ENCODE data around the gene CACNG5.

CACNG5 gene, protein sequence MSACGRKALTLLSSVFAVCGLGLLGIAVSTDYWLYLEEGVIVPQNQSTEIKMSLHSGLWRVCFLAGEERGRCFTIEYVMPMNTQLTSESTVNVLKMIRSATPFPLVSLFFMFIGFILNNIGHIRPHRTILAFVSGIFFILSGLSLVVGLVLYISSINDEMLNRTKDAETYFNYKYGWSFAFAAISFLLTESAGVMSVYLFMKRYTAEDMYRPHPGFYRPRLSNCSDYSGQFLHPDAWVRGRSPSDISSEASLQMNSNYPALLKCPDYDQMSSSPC

DNA sequence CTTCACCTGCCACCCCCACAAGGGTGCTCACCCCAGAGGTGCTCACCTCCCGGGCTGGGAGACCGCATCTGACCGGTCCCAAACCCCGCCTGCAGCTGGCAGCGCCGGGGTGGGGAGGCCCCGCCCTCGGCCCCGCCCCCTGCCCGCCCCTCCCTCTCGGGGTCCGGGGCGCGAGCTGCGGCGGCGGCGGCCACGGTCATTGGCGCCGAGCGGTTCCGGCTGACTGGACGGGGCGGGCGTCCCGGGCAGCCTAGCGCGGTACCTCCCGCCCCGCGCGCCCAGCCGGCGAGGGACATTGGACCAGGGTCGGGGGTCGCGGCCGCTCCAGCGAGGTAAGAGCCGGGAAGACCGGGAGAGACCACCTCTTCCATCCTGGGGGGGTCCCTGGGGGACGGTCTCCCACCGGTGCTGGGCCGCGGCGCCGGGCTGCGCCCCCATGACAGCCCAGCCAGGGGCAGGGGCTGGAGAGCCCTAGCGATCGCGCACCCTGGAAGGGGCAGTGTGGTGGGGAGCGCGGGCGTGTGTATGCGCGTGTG, at the start of gene CACNG5:
TSS of gene CACNG5 (plus strand) at position 199 of the 536 bp plus-strand sequence. CDS start 42,216 bp downstream, outside the sequence.
- no peak for DNase-seq

DNA sequence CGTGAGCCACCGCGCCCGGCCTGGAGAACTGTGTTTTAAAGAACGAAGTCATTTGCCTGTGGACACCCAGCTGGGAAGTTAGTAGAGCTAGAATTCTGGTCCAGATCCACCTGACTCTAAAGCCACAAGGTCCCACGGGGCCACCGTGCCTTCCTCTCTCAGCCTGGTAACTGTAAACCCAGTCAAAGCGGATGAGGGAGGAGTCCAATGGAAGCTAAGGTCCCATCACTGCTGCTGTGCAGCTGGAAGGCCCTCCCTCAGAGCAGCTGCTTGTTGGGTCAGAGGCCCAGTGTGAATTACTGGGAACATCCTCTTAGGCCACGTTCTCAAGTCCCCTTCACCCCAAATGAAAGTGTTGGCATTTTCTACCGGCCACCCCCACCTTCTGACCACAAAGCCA, 48.8 kb upstream of the CACNG5 start:
- DNase-seq: no peak

DNA sequence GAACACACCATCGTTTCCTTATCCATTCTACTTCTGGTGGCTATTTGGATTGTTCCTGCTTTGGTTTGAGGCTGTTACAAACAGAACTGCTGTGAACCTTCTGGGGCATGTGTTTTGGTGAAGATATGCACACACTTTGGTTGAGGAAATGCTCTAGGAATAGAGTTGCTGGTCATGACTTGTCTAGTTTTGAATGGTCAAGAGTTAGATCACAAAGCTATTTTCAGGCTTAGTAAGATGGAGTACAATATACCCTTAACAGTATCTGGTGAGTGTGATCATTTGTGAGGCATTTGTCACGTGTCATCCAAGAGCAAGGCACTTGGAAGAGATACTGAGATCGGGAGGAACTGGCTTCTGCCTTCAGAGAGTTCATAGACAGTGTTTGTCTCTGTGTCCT, 47.0 kb upstream of the CACNG5 start:
- no peak for DNase-seq

DNA sequence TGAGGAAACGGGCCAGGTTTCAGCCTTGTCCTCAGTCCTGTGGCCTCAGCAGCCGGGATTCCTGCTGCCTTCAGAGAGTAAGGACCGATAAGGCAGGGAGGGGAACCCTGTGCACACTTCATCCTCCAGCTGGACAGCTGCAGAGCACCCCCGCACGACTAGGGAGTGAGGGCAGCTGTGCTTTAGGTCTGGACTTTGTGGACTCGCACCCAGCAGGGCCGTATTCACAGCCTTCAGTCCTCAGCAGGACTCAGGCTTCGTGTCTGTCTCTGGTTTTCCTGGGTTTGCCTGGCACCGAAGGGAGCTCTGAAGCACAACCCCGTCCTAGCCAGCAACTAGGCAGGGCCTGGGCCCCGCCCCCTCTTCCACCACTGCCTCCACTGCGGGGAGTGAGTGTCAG, 45.8 kb upstream of the CACNG5 start:
- no peak for DNase-seq

DNA sequence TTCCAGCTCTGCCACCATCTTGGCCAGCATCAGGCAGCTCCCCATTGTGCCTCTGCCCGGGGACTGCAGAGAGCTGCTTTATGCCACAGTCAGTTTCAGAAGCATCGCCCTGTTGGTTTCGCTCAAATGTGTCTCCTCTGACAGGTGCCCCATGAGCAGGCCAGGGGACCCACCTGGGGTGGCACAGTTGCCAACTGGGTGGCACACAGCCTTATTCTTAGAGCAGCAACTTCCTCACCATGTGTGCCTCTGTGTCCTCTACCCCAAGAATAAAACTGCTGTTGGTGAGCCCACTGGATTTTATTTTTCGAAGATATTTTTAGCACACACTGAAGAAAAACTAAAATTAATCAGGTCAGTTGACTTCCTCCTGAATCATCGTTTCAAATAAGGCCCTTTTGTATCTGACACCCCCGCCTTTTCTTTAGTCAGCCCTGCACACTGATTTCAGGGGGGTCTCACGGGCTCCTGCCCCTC, 44.9 kb upstream of the CACNG5 start:
- DNase-seq: no peak

DNA sequence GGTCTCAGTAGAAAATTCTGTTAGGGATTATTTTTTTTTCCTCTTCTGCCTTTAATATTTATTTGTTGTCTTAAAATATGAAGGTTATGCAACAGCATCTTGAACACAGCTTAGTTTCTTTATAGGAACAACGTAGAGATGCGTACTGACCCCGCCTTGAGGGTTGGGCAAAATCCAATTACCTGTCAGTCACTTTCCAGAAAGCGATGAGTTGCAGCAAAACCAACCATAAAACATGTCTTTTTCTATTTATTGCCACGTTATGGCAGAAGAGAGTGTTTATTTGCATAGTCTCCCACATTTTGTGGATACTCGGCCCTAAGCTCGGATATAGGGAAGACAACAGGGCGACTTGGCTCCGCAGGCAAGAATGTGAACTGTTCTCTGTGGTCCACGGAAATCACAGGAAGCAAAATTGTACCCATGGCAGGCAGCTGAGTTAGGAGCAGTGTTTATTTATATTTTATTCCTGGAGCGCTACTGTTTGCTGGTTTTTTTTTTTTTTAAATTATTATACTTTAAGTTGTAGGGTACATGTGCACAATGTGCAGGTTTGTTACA, 44.3 kb upstream of the CACNG5 start:
- no peak for DNase-seq

DNA sequence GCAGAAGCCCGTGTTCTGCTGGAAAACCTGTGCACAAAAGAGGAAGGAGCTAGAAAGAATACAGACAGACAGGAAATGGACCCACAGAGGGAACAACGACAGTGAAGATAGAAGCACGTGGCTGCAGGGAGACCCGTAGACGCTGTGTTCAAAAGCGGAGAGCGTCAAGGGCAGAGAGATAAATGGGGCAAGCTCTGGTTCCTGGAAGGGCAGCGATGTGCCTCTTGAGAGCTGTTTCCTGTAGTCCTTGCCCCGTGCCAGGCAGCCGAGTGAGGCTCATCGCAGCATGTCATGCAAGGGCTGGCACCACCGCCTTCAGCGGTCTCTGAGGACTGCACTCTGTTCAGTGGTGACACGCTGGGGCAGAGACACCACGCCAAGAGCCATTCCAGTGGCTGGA, 43.6 kb upstream of the CACNG5 start:
- DNase-seq: no peak

DNA sequence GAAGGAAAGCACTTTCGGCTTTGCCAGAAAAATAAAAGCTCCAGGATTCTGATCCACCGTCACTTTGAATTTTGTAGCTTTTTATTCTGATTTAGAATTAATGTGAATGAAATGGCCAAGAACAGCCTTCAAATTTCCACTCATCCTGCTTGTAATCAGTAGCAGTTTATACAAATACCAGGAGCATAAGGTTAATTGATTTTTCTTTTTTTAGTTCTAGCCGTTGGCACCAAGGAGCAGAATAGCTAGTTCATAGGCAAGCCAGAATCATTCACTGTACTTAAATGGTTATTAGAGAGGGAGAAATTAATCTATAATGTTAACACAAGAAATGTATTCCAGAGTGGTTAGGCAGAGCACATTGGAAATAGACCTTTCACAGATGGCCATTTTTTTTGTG, 41.1 kb upstream of the CACNG5 start:
- DNase-seq: no peak

DNA sequence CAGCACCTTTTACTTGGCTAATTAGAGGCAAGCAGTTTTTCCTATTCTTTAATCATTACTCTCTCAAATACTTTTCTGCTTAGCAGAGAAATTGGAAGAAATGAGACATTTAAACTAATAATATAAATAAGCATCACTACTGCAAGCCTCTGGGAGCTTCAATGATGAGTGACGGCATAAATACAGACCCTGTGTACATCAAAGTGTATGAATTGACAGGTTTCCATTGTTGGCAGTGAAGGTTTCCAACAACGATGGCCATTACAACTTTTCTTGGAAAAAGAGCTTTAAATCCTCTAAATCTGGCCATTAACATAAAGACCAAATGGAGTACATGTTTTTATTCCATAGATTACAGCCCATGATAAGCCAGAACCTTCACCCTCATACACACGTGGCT, 39.4 kb upstream of the CACNG5 start:
- DNase-seq: no peak

DNA sequence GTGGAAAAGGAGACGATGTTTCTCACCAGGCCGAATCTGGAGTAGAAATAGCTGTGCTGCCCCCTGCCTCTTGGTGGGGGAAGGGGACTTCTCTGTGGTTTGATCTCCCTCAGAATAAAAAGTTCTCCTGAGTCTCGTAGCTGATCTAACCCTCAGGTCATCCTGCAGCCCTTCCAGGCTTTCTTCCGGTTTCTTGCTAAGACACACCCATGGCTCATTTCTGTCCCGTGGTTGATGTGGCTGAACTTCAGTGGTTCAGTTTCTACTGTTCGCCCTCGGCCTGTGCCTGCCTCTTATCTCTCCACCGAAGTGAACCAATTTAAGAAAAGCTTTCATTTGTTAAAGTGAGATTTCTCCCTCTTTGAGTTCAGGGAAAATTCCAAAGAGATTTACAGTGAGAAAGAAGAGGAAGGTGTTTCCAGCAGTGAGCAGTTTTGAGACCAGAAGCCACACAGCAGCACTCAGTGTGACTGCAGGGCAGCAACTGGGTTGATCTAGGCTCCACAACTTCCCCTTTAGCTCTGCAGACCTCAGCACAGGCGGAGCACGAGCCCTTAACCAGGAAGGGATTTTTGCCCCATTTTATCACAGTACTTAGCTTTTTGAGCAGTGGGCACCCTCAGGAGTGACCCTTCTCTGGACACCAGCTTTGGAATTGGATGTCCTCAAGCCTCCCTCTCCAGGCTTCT, 34.9 kb upstream of the CACNG5 start:
- DNase-seq: no peak

DNA sequence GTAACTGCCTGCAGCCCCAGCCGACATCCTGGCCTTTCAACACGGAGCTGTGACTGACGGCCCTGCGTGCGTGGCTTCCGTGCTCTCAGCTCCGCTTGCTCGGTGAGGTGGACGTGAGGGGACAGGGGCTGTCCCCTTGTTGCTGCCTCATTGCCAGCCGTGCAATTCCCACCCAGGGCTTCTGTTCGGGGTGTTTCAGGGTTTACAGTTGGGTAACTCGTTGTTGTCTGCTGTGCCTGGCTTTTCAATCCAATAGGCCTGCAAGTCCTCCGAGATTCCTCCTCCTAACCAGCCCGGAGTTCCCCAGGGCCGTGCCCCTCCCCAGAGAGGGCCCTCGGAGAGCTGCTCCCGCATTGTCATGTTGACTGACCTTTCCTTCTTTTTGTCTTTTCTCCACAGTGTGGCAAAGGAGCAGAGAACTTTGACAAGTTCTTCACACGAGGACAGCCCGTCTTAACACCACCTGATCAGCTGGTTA, 31.4 kb upstream of the CACNG5 start:
- DNase-seq: no peak

DNA sequence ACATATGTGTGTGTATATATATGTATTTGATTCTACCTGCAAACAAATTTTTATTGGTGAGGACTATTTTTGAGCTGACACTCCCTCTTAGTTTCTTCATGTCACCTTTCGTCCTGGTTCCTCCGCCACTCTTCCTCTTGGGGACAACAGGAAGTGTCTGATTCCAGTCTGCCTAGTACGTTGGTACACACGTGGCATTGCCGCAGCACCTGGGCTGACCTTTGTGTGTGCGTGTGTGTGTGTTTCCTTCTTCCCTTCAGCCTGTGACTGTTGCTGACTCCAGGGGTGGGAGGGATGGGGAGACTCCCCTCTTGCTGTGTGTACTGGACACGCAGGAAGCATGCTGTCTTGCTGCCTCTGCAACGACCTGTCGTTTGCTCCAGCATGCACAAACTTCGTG, 29.4 kb upstream of the CACNG5 start:
- no peak for DNase-seq

DNA sequence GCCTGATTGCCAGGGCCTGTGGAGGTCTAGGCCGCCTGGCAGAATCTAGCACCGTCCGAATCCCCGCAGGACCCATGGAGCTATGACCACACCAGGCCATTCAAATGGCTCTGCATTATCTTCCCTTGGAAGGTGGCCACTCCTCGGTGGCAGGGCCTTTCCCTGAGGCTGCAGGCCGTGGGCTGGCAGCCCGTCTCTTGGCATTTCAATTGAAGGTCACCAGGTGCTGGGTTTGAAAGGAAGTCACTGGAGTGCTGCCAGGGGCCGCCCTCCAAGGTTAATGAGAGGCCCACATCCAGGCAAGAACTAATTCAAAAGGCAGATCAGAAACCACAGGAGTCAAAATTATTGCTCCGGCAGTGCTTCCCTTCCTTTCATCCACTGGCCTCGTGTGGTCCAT, 27.7 kb upstream of the CACNG5 start:
- DNase-seq: no peak

DNA sequence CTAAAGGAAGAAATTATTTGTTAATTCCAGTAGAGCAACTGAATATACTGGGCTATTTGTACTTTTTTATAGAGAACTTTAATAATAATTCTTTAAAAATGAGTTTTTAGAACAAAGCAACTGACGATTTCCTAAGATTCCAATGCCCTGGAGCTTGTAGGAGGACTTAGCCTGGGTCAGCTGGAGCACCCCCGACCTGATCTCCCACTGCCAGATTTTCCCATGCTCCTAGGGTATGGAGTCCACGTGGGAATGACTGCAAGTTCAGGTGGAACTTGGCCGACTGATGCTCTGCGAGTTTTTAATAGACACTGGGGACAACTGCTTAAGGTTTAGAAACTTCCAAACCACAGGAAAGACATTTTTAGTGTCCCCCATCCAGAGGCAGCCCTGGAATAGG, 25.5 kb upstream of the CACNG5 start:
- no peak for DNase-seq

DNA sequence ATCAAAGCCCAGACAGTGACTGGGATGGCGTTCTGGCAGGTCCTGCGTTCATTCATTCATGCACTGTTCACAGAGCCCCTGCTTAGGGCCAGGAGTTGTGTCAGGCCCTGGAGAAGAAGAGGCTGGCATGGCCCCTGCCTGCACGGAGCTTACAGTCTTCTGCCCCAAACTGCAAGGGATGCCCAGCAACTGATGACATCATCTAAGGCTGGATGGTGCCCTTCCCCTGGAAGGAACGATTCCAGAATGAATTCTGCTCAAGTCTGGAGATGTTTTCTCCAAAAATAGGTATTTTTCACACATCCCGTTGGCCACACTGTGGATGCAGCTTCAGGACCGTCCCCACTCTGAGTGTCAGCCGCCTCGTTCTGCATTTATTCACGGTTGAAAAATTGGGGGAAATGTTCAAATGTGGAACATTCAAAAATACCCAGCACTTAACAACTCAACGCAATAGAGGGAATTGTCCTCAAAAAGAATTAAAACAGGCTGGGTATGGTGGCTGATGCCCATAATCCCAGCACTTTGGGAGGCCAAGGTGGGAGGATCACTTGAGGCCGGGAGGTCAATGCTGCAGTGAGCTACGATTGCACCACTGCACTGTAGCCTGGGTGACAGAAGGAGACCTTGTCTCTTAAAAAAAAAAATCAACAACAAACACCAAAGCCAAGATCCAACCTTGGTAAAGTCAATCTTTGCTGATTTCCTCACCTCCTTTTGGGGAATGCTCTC, 23.8 kb upstream of the CACNG5 start:
- DNase-seq: no peak

DNA sequence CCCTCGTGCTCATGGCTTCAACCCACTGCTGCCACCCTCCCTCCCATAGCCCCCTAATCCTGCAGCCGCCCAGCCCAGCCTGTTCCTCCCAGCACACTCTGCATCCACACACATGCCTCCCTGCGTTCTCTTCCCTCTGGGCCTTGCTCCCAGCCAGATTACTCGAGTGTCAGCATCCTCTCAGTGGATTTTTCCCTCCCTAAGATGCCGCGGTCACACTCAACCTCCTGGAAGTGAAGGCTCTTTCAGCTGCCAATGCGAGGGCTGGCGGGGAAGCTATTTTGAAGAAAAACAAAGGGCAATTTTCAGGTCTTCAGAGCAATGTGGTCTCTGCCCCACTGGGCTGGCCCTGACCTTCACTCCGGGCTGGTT, 23.2 kb upstream of the CACNG5 start:
- DNase-seq: no peak

DNA sequence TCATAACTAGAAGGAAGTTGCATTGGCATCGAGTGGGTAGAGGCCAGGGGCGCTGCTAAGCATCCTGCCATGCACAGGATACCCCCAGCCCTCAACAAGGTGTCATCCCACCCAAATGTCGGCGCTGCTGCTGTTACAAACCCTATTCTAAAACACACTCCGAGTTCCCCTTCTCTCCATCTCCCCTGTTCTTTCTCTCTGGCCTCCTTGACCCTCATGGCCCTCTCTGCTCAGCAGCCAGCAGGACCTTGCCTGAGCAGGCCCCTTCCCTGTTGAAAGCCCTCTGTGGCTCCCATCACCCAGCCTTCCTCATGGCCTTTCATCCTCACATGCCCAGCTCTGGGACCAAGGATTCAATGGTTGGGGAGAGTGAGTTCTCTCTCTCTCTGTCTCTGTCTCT, 22.3 kb upstream of the CACNG5 start:
- DNase-seq: no peak

DNA sequence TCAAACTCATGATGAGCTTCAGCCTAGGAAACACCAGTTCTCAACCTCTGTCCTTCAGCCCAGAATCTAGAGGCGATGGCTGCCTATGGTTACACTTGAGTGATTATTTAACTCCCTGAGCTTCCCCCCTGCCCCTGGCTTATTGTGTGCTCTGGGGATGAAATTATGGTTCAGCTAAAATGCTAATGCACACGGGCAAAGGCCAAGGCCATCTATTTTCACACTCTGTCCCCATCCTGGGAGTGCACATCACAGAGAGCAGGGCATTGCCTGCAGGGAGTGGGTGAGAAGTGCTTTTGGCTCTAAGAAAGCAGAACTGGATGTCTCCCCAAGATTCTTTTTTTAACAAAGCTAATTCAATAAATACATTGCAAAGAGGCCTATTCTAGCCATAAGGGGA, 21.6 kb upstream of the CACNG5 start:
- DNase-seq: no peak

DNA sequence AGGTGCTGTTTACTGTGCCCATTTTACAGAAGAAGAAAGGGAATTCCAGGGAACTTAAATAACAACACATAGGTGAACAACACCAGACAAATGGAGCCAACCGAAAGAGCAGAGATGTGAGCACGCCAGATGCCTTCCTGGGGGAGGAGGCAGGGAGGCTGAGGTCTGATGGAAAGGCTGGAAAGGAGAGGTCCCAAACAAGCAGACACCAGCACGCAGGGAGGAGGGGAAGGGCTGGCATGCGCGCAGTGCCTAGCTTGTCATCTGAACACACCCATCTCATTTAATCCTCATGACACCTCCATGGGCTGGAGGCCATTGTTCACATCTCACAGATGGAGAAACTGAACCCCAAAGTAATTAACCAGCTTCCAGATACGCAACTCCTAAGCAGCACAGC, 20.9 kb upstream of the CACNG5 start:
- no peak for DNase-seq

DNA sequence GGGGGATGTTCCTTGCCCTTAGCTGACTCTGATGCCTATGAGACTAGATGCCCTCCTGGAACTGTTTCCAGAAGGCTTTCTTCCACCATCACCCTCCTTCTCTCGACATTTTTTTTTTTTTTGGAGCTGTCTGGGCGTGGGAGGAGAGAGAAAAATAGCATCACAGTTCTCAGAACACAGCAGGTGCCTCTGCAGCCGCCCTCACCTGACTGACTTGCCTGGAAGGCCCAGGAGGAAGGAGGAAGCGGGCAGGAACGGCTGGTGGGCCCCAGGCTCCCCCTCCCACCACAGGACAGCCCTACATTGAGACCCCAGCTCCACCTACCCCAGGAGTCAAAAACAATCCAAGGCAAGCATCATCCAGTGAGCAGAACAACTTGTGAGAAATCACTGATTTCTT, 20.3 kb upstream of the CACNG5 start:
- DNase-seq: no peak

DNA sequence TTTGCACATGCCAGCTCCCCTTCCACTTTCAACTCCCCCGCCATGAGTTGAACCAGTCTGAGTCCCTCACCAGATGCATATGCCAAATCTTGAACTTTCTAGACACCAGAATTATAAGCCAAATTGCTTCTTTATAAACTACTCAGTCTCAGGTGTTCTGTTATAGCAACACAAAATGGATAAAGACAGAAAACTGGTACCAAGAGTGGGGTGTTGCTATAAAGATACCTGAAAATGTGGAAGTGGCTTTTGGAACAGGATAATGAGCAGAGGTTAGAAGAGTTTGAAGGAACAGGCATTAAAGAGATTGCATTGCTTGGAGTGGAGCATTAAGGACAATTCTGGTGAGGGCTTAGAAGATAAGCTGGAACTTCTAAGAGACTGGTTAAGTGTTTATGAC, 17.2 kb upstream of the CACNG5 start:
- DNase-seq: no peak

DNA sequence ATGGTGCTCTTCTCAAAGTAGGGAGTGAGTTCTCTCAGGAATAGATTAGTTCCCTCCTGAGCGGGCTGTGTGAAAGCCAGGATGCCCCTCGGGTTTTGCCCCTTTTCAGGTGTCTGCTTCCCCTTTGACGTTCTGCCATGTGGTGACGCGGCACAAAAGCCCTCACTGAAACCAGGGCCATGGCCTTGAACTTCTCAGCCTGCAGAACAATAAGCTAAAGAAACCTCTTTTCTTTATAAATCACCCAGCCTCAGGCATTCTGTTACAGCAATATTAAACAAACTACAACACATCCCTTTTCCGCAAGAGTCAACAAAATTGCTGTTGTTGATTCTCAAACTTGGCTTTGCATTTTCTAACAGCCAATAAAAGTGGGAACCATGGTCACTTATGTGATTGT, 15.5 kb upstream of the CACNG5 start:
- DNase-seq: no peak

DNA sequence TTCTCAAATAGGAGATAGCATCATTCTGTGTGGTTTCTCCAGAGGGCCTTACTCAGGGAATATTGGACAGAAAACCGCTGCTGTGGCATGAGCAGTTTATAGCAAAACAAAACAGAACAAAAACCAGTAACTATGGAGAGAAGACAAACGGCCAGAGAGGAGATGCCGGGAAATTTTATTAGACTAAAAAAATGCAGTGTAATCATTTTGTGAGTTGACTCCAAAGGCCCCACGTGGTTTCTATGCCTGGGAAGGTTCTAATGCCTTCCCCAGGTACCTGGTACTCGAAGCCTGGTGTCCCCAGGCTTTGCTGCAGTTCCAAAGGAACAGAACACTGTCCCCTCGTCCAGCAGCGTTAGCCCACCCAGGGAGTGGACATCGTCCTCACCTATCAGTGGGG, 12.9 kb upstream of the CACNG5 start:
- no peak for DNase-seq

All from NCI-H226 (cell line).